GM12878 (cell line): ENCODE data around the gene GVQW3. TPM values are rescaled to one million over a fixed set of nuclear protein-coding genes. Genes with fewer than 3 reads are reported as not detected.

Source experiments
- ATAC-seq: fragments of 200-7000 bp; cut with Tn5 transposase; 3 replicates; pipeline ENCODE4 v1.9.1; 2020; ENCODE audit warnings: mild to moderate bottlenecking, moderate library complexity
- BruUV-seq: library from RNA; stranded (reverse); fragments of 400-500 nt; replicated peaks from 2 replicates; lab custom pipeline; 2021; lab: Mats Ljungman, UMichigan
- CTCF ChIA-PET: fragments of 300-600 bp; sonication (Branson Sonifier 250); formaldehyde crosslinking; extraction: SDS; loops from one replicate; lab custom pipeline; 2021; ENCODE audit warnings: inconsistent platforms; lab: Yijun Ruan, JAX
- POLR2A ChIA-PET: fragments of 350-600 bp; formaldehyde crosslinking; extraction: SDS; loops from one replicate; lab custom pipeline; 2021; ENCODE audit warnings: inconsistent platforms; lab: Charles Lee
- RAD21 ChIA-PET: fragments of 300-600 bp; sonication (Branson Sonifier 250); formaldehyde crosslinking; loops from one replicate; lab custom pipeline; 2023; ENCODE audit warnings: antibody characterized with exemption; ENCODE audit not compliant: unreplicated experiment; lab: Charles Lee
- SMC1A ChIA-PET: fragments of 300-600 bp; sonication (Branson Sonifier 250); formaldehyde crosslinking; loops from one replicate; lab custom pipeline; 2023; ENCODE audit not compliant: unreplicated experiment, uncharacterized antibody; lab: Charles Lee
- DNase-seq: peaks from one replicate; pipeline ENCODE4 v3.0.0-alpha.2; 2011; ENCODE audit warnings: low read depth, low spot score
- FAIRE-seq: peaks from 3 replicates; lab custom pipeline; 2011; peaks lifted over from hg19 to GRCh38; lab: Jason Lieb, UNC
- H2AFZ ChIP-seq: 2 replicates; pipeline ENCODE4 v1.6.0; 2011; ENCODE audit warnings: low read depth, low read length, control low read depth; ENCODE audit not compliant: control insufficient read depth
- H3K27ac ChIP-seq: 2 replicates; pipeline ENCODE4 v1.5.1; 2011; ENCODE audit warnings: control low read depth; ENCODE audit not compliant: control insufficient read depth, insufficient read depth
- H3K27me3 ChIP-seq, 2 experiments: replicated peaks in 1 of 2; 2 replicates each; pipeline versions ENCODE4 v1.6.0 to v1.6.1; 2011; ENCODE audit warnings: low read length in 1 of 2; ENCODE audit not compliant: control insufficient read depth in 2 of 2, insufficient read depth in 2 of 2
- H3K36me3 ChIP-seq, 2 experiments: 2 replicates each; pipeline ENCODE4 v1.5.1; 2011; ENCODE audit warnings: low read length in 1 of 2; ENCODE audit not compliant: control insufficient read depth in 2 of 2, insufficient read depth in 2 of 2
- H3K4me1 ChIP-seq: 2 replicates; pipeline ENCODE4 v1.6.1; 2011; ENCODE audit warnings: mild to moderate bottlenecking, low read length, moderate library complexity, mixed read lengths; ENCODE audit not compliant: control insufficient read depth, insufficient read depth
- H3K4me2 ChIP-seq: 2 replicates; pipeline ENCODE4 v1.6.0; 2011; ENCODE audit warnings: control low read depth; ENCODE audit not compliant: control insufficient read depth, insufficient read depth
- H3K4me3 ChIP-seq: fragments of 200-600 bp; sonication (generic); 2 replicates; pipeline ENCODE4 v1.5.1; 2016
- H3K79me2 ChIP-seq: 2 replicates; pipeline ENCODE4 v1.6.0; 2011; ENCODE audit warnings: low read length; ENCODE audit not compliant: control insufficient read depth, insufficient read depth
- H3K9ac ChIP-seq: 2 replicates; pipeline ENCODE4 v1.8.0; 2011; ENCODE audit warnings: low read length, control low read depth, mixed read lengths; ENCODE audit not compliant: control insufficient read depth, insufficient read depth
- H3K9me3 ChIP-seq: replicated peaks from 3 replicates; pipeline ENCODE4 v1.5.1; 2011; ENCODE audit warnings: mild to moderate bottlenecking, low read length; ENCODE audit not compliant: control insufficient read depth, insufficient read depth
- H4K20me1 ChIP-seq: 2 replicates; pipeline ENCODE4 v1.6.0; 2011; ENCODE audit not compliant: control insufficient read depth, insufficient read depth
- ASH2L ChIP-seq: fragments of 300-600, 200-600 bp; sonication (generic); IDR thresholded peaks from 2 replicates; pipeline ENCODE4 v1.6.1; 2017; ENCODE audit warnings: low read depth, mild to moderate bottlenecking, borderline replicate concordance
- CBX5 ChIP-seq: sonication (generic); IDR thresholded peaks from 2 replicates; pipeline ENCODE4 v1.6.1; 2016; ENCODE audit warnings: low read depth, moderate library complexity, mild to moderate bottlenecking, inconsistent platforms
- ESRRA ChIP-seq: IDR thresholded peaks from 2 replicates; pipeline ENCODE4 v1.6.1; 2012; ENCODE audit warnings: mild to moderate bottlenecking, low read length, improper control_type of control experiment
- FOXM1 ChIP-seq: IDR thresholded peaks from 2 replicates; pipeline ENCODE4 v1.6.1; 2012; ENCODE audit warnings: low read depth, mild to moderate bottlenecking, inconsistent platforms, low read length, moderate library complexity
- IRF4 ChIP-seq: IDR thresholded peaks from 2 replicates; pipeline ENCODE4 v1.6.1; 2011; ENCODE audit warnings: low read depth, low read length
- MEF2B ChIP-seq: fragments of 450-650 bp; IDR thresholded peaks from 2 replicates; pipeline ENCODE4 v1.6.1; 2018; ENCODE audit warnings: mild to moderate bottlenecking, moderate library complexity; ENCODE audit not compliant: partially characterized antibody, poor library complexity, severe bottlenecking
- NFIC ChIP-seq: IDR thresholded peaks from 2 replicates; pipeline ENCODE4 v1.6.1; 2012; ENCODE audit warnings: low read depth, mild to moderate bottlenecking, inconsistent platforms, low read length, moderate library complexity
- NR2C2 ChIP-seq: IDR thresholded peaks from 2 replicates; pipeline ENCODE4 v1.6.1; 2011; ENCODE audit warnings: borderline replicate concordance, low read depth; ENCODE audit not compliant: control insufficient read depth, insufficient read length
- RAD21 ChIP-seq: IDR thresholded peaks from 2 replicates; pipeline ENCODE4 v1.6.1; 2011; ENCODE audit warnings: mild to moderate bottlenecking, low read depth, low read length, moderate library complexity; ENCODE audit not compliant: insufficient read depth
- RAD51 ChIP-seq: fragments of 450-650 bp; IDR thresholded peaks from 2 replicates; pipeline ENCODE4 v1.6.1; 2016; ENCODE audit warnings: moderate library complexity, mild to moderate bottlenecking, inconsistent platforms
- RB1 ChIP-seq: fragments of 450-650 bp; formaldehyde crosslinking; IDR thresholded peaks from 2 replicates; pipeline ENCODE4 v1.6.1; 2017; ENCODE audit warnings: mild to moderate bottlenecking, borderline replicate concordance
- SMARCA5 ChIP-seq: fragments of 450-650 bp; IDR thresholded peaks from 2 replicates; pipeline ENCODE4 v1.6.1; 2017; ENCODE audit warnings: mild to moderate bottlenecking
- TARDBP ChIP-seq: IDR thresholded peaks from 2 replicates; pipeline ENCODE4 v1.6.1; 2016; ENCODE audit warnings: borderline replicate concordance
- TBL1XR1 ChIP-seq: IDR thresholded peaks from 2 replicates; pipeline ENCODE4 v1.6.1; 2012; ENCODE audit warnings: low read depth, low read length, improper control_type of control experiment
- WRNIP1 ChIP-seq: IDR thresholded peaks from 2 replicates; pipeline ENCODE4 v1.6.1; 2011; ENCODE audit warnings: low read depth, low read length, improper control_type of control experiment, borderline replicate concordance
- ZZZ3 ChIP-seq: IDR thresholded peaks from 2 replicates; pipeline ENCODE4 v1.6.1; 2011; ENCODE audit warnings: low read depth; ENCODE audit not compliant: control insufficient read depth, insufficient read length
- WGBS: methylation state at CpG from one replicate; pipeline ENCODE4 v1.1.6; 2016; ENCODE audit warnings: low lambda C conversion rate; ENCODE audit not compliant: insufficient replicate concordance, insufficient coverage; ENCODE audit errors: missing lambda C conversion rate; 5-methylcytosine and 5-hydroxymethylcytosine counted together
- in situ Hi-C: fragments of 300-500 bp; cut with MboI; formaldehyde crosslinking; loops from 9 replicates; pipeline ENCODE4 v1.14.3; 2018; ENCODE audit warnings: mixed read lengths
- intact Hi-C: fragments of 100-400 bp; cut with micrococcal nuclease; formaldehyde crosslinking; loops from one replicate; pipeline ENCODE4 v1.14.2; 2022; ENCODE audit not compliant: unreplicated experiment
- polyA plus RNA-seq, 11 experiments: library from polyadenylated mRNA; depleted of rRNA in 4 of 11; unstranded in 6 of 11; stranded (reverse) in 5 of 11; fragments of >200 nt; fragmentation: Nextera tagmentation in 4 of 11; fragmentation: Illumina TruSeq in 1 of 11; extraction: Ambion mirVana in 4 of 11; extraction: Trizol in 1 of 11; gene quantifications; 1 replicate in 1 of 11; 2 replicates in 10 of 11; pipeline versions ENCODE4 v1.2.1 to v1.2.3, GENCODE V29; 2011 to 2016; ENCODE audit warnings: inconsistent platforms in 2 of 11, missing spikeins in 2 of 11, low read depth in 1 of 11
- total RNA-seq, 4 experiments: library from RNA; depleted of rRNA in 3 of 4; stranded (reverse); fragments of >200 nt in 3 of 4; fragmentation: Illumina TruSeq in 1 of 4; extraction: Trizol in 1 of 4; gene quantifications; 2 replicates each; pipeline versions ENCODE4 v1.2.1 to v1.2.3, GENCODE V29; 2013 to 2021
- TF ChIP-seq, protein P1 (sequence below): fragments of 450-650 bp; IDR thresholded peaks from 2 replicates; pipeline ENCODE4 v1.6.1; 2017; ENCODE audit warnings: low read depth, mild to moderate bottlenecking, moderate library complexity
- TF ChIP-seq, protein P2 (sequence below): IDR thresholded peaks from 2 replicates; pipeline ENCODE4 v1.6.1; 2012; ENCODE audit warnings: mild to moderate bottlenecking, low read depth, low read length

The GVQW3 gene
- total and polyA plus RNA-seq, 10 of the 15 experiments (the other 5 are each of a cell fraction or from before 2014, with no cell fraction given): 0.13 to 3.3 (median 1.7) TPM

DNA sequence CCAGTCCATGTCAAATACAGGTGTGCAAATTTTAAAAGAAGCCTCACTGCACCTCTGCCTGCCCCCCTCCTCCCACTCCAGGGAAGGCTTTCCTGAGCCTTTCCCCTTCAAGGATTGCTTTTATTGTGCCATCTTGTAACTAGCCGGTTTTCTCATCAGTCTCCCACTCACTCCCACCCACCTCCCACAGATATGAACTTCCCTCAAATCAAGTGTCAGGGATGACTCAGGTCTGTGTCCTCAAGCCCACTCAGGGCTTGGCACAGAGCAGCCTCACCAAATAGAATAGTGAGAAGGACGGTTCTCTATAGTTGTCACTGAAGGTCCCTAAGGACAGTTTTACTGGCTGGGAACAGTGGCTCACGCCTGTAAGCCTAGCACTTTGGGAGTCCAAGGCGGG, 43.2 kb upstream of the GVQW3 start:
- Histone ChIP-seq H3K27ac (no peak overlapping the region), H3K9me3 (peaks cover 10% of the 10 kb centered on the region; the same call in 2 of the 3 replicates), H3K4me2 (no peak overlapping the region), H3K36me3 (no peaks in the 10 kb centered on the region), H2AFZ (no peak overlapping the region), H3K79me2 (no peaks in the 10 kb centered on the region), H3K27me3 (no peaks in the 10 kb centered on the region), H3K9ac (no peak overlapping the region), H3K4me3 (no peak overlapping the region), H3K4me1 (no peaks in the 10 kb centered on the region), H4K20me1 (no peaks in the 10 kb centered on the region)
- DNase-seq: no peak
- no peak for ATAC-seq
- no peak for FAIRE-seq
- POLR2A ChIA-PET: no interaction called here
- intact Hi-C loops (no loop called here), in situ Hi-C loops (no loop called here)
- BruUV-seq: no TSS peak
- 56% methylated on average over 4 of the region's 4 CpGs for WGBS
- SMC1A ChIA-PET: no interaction called here
- RAD21 ChIA-PET: no interaction called here
- CTCF ChIA-PET: no interaction called here
- TF ChIP-seq MEF2B (no peak), TARDBP (no peak), FOXM1 (no peak), ESRRA (no peak), WRNIP1 (no peak), NR2C2 (no peak), IRF4 (no peak), NFIC (no peak), ZZZ3 (no peak), TBL1XR1 (no peak), RB1 (no peak), CBX5 (no peak), ASH2L (no peak), RAD21 (no peak), RAD51 (no peak), SMARCA5 (no peak)
- TF ChIP-seq, protein P1, sequence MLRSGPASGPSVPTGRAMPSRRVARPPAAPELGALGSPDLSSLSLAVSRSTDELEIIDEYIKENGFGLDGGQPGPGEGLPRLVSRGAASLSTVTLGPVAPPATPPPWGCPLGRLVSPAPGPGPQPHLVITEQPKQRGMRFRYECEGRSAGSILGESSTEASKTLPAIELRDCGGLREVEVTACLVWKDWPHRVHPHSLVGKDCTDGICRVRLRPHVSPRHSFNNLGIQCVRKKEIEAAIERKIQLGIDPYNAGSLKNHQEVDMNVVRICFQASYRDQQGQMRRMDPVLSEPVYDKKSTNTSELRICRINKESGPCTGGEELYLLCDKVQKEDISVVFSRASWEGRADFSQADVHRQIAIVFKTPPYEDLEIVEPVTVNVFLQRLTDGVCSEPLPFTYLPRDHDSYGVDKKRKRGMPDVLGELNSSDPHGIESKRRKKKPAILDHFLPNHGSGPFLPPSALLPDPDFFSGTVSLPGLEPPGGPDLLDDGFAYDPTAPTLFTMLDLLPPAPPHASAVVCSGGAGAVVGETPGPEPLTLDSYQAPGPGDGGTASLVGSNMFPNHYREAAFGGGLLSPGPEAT: no peak
- TF ChIP-seq, protein P2, sequence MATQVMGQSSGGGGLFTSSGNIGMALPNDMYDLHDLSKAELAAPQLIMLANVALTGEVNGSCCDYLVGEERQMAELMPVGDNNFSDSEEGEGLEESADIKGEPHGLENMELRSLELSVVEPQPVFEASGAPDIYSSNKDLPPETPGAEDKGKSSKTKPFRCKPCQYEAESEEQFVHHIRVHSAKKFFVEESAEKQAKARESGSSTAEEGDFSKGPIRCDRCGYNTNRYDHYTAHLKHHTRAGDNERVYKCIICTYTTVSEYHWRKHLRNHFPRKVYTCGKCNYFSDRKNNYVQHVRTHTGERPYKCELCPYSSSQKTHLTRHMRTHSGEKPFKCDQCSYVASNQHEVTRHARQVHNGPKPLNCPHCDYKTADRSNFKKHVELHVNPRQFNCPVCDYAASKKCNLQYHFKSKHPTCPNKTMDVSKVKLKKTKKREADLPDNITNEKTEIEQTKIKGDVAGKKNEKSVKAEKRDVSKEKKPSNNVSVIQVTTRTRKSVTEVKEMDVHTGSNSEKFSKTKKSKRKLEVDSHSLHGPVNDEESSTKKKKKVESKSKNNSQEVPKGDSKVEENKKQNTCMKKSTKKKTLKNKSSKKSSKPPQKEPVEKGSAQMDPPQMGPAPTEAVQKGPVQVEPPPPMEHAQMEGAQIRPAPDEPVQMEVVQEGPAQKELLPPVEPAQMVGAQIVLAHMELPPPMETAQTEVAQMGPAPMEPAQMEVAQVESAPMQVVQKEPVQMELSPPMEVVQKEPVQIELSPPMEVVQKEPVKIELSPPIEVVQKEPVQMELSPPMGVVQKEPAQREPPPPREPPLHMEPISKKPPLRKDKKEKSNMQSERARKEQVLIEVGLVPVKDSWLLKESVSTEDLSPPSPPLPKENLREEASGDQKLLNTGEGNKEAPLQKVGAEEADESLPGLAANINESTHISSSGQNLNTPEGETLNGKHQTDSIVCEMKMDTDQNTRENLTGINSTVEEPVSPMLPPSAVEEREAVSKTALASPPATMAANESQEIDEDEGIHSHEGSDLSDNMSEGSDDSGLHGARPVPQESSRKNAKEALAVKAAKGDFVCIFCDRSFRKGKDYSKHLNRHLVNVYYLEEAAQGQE: no peak
